HepG2 (cell line): ENCODE results near the gene KLHL21. TPM values are rescaled to one million over a fixed set of nuclear protein-coding genes. Genes with fewer than 3 reads are reported as not detected.
A peak's percentile ranks its signal among the peaks of the same experiment; 100 is the strongest.

ENCODE experiments used
- BORCS8-MEF2B ChIP-seq: sonication (generic); formaldehyde crosslinking; IDR thresholded peaks from 2 replicates; pipeline ENCODE4 v1.8.0; 2022; ENCODE audit warnings: mild to moderate bottlenecking, missing genetic modification reagents
- CEBPG ChIP-seq: IDR thresholded peaks from 2 replicates; pipeline ENCODE4 v1.6.1; 2016
- CENPX ChIP-seq: sonication (generic); formaldehyde crosslinking; IDR thresholded peaks from 2 replicates; pipeline ENCODE4 v1.9.0; 2021; ENCODE audit warnings: mild to moderate bottlenecking, missing genetic modification reagents, moderate library complexity
- EZH2 ChIP-seq: conservative IDR thresholded peaks from 2 replicates; pipeline ENCODE4 v1.6.1; 2012; ENCODE audit warnings: mild to moderate bottlenecking, low read depth, low read length, moderate library complexity
- FOXA1 ChIP-seq, 2 experiments: fragments of 450-650 bp in 1 of 2; sonication (generic) in 1 of 2; formaldehyde crosslinking in 1 of 2; IDR thresholded peaks; 2 replicates each; pipeline versions ENCODE4 v1.4.0 to v1.6.1; 2016 to 2020; ENCODE audit warnings: missing genetic modification reagents in 1 of 2
- FOXM1 ChIP-seq: sonication (generic); formaldehyde crosslinking; IDR thresholded peaks from 2 replicates; pipeline ENCODE4 v1.5.0; 2020; ENCODE audit warnings: missing genetic modification reagents
- IRX3 ChIP-seq: sonication (generic); formaldehyde crosslinking; IDR thresholded peaks from 2 replicates; pipeline ENCODE4 v1.8.1; 2023; ENCODE audit warnings: mild to moderate bottlenecking, low read depth, missing genetic modification reagents, borderline replicate concordance
- KAT8 ChIP-seq: IDR thresholded peaks from 2 replicates; pipeline ENCODE4 v1.6.1; 2016; ENCODE audit warnings: missing genetic modification reagents, missing compliant biosample characterization
- KLF13 ChIP-seq: sonication (generic); formaldehyde crosslinking; IDR thresholded peaks from 2 replicates; pipeline ENCODE4 v1.4.0; 2020; ENCODE audit warnings: mild to moderate bottlenecking, missing genetic modification reagents
- MED1 ChIP-seq: sonication (generic); formaldehyde crosslinking; IDR thresholded peaks from 2 replicates; pipeline ENCODE4 v1.4.0; 2020; ENCODE audit warnings: missing genetic modification reagents
- PAX8 ChIP-seq: sonication (generic); formaldehyde crosslinking; IDR thresholded peaks from 2 replicates; pipeline ENCODE4 v1.8.0; 2022; ENCODE audit warnings: mild to moderate bottlenecking, missing genetic modification reagents, borderline replicate concordance
- PLRG1 ChIP-seq: fragments of 450-650 bp; conservative IDR thresholded peaks from 2 replicates; pipeline ENCODE4 v1.6.1; 2016
- PPARG ChIP-seq: conservative IDR thresholded peaks from 2 replicates; pipeline ENCODE4 v1.6.1; 2016; ENCODE audit warnings: missing biosample characterization, missing genetic modification reagents
- SMAD1 ChIP-seq: sonication (generic); formaldehyde crosslinking; IDR thresholded peaks from 2 replicates; pipeline ENCODE4 v1.4.0; 2020; ENCODE audit warnings: missing genetic modification reagents, low read depth, mild to moderate bottlenecking, borderline replicate concordance
- ZBTB3 ChIP-seq: sonication (generic); formaldehyde crosslinking; IDR thresholded peaks from 2 replicates; pipeline ENCODE4 v1.4.0; 2020; ENCODE audit warnings: low read depth, mild to moderate bottlenecking, moderate library complexity, missing genetic modification reagents, borderline replicate concordance
- ZKSCAN5 ChIP-seq: sonication (generic); formaldehyde crosslinking; IDR thresholded peaks from 2 replicates; pipeline ENCODE4 v1.5.1; 2020; ENCODE audit warnings: mild to moderate bottlenecking, missing genetic modification reagents
- ZNF263 ChIP-seq: sonication (generic); formaldehyde crosslinking; IDR thresholded peaks from 2 replicates; pipeline ENCODE4 v1.4.0; 2020; ENCODE audit warnings: missing genetic modification reagents
- ZNF280D ChIP-seq: sonication (generic); formaldehyde crosslinking; IDR thresholded peaks from 2 replicates; pipeline ENCODE4 v1.5.1; 2020; ENCODE audit warnings: mild to moderate bottlenecking, missing genetic modification reagents
- ZNF326 ChIP-seq: sonication (generic); formaldehyde crosslinking; IDR thresholded peaks from 2 replicates; pipeline ENCODE4 v1.4.0; 2020; ENCODE audit warnings: missing genetic modification reagents, borderline replicate concordance
- ZNF333 ChIP-seq: sonication (generic); formaldehyde crosslinking; IDR thresholded peaks from 2 replicates; pipeline ENCODE4 v1.4.0; 2020; ENCODE audit warnings: mild to moderate bottlenecking, missing genetic modification reagents, borderline replicate concordance
- ZNF367 ChIP-seq: sonication (generic); formaldehyde crosslinking; IDR thresholded peaks from 2 replicates; pipeline ENCODE4 v1.4.0; 2020; ENCODE audit warnings: missing genetic modification reagents, borderline replicate concordance
- ZNF431 ChIP-seq: sonication (generic); formaldehyde crosslinking; IDR thresholded peaks from 2 replicates; pipeline ENCODE4 v1.9.0; 2022; ENCODE audit warnings: missing genetic modification reagents, low read depth, mild to moderate bottlenecking, borderline replicate concordance
- ZNF510 ChIP-seq: sonication (generic); formaldehyde crosslinking; IDR thresholded peaks from 2 replicates; pipeline ENCODE4 v1.4.0; 2020; ENCODE audit warnings: low read depth, mild to moderate bottlenecking, missing genetic modification reagents
- ZNF704 ChIP-seq: sonication (generic); formaldehyde crosslinking; IDR thresholded peaks from 2 replicates; pipeline ENCODE4 v1.8.1; 2023; ENCODE audit warnings: mild to moderate bottlenecking, inconsistent platforms, moderate library complexity, missing genetic modification reagents, borderline replicate concordance
- ZNF816 ChIP-seq: sonication (generic); formaldehyde crosslinking; IDR thresholded peaks from 2 replicates; pipeline ENCODE4 v1.8.0; 2022; ENCODE audit warnings: missing genetic modification reagents, mild to moderate bottlenecking, borderline replicate concordance
- ZNF850 ChIP-seq: sonication (generic); formaldehyde crosslinking; conservative IDR thresholded peaks from 2 replicates; pipeline ENCODE4 v1.9.0; 2021; ENCODE audit warnings: mild to moderate bottlenecking, missing genetic modification reagents
- polyA plus RNA-seq, 8 experiments: library from polyadenylated mRNA; depleted of rRNA in 3 of 8; stranded (reverse) in 7 of 8; unstranded in 1 of 8; fragments of >200 nt; fragmentation: Illumina TruSeq in 4 of 8; extraction: Trizol in 4 of 8; gene quantifications; 2 replicates each; pipeline versions ENCODE4 v1.2.1 to v1.2.3, GENCODE V29; 2011 to 2016; ENCODE audit warnings: low read depth in 4 of 8, missing spikeins in 1 of 8, mixed read lengths in 1 of 8; ENCODE audit not compliant: insufficient read depth in 1 of 8
- total RNA-seq, 5 experiments: library from RNA; depleted of rRNA; stranded (reverse); fragments of >200 nt; fragmentation: Illumina TruSeq; extraction: Trizol; gene quantifications; 2 replicates each; pipeline ENCODE4 v1.2.3, GENCODE V29; 2016; ENCODE audit warnings: low read depth in 1 of 5
- TF ChIP-seq, protein P1 (sequence below): sonication (generic); IDR thresholded peaks from 2 replicates; pipeline ENCODE4 v1.6.1; 2016; ENCODE audit warnings: low read depth, borderline replicate concordance

The KLHL21 gene
- total and polyA plus RNA-seq, 2 of the 13 experiments (the other 11 are each of a cell fraction or from before 2014, with no cell fraction given) = 14.8 to 25.0 TPM

DNA sequence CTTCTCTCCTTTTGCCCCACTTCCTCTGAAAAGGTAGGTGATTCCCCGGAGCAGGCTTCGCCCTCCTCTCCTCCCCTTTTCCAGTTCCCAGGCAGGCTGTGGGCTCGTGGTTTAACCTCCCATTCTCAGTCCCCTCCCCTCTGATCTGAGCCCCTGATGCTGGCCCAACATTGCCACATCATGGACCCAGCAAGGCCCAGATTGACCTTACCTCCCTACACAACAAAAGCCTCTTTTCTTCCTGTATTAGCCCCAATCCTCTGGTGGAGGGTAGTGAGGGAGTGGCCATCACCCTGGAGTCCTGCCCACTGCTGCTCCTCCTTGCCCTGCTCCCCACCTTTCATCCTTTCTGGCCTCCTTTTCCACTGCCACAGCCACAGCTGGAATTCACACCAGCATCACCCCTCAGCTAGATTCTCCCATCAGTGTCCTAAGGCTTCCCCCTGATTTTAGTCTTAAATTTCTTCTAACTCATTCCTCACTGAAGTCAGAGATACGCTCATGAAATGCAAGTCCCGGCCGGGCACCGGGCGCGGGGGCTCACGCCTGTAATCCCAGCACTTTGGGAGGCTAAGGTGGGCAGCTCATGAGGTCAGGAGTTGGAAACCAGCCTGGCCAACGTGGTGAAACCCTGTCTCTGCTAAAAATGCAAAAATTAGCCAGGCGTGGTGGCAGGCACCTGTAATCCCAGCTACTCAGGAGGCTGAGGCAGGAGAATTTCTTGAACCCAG, 29.9 kb downstream of the KLHL21 start (continued):
- TF ChIP-seq MED1 (CRISPR knock-in tag) = no peak
- TF ChIP-seq, protein P1, sequence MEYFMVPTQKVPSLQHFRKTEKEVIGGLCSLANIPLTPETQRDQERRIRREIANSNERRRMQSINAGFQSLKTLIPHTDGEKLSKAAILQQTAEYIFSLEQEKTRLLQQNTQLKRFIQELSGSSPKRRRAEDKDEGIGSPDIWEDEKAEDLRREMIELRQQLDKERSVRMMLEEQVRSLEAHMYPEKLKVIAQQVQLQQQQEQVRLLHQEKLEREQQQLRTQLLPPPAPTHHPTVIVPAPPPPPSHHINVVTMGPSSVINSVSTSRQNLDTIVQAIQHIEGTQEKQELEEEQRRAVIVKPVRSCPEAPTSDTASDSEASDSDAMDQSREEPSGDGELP = no peak
- no peak for TF ChIP-seq SMAD1 (CRISPR knock-in tag)
- no peak for TF ChIP-seq BORCS8-MEF2B (CRISPR knock-in tag)
- no peak for TF ChIP-seq ZNF263 (CRISPR knock-in tag)
- TF ChIP-seq ZNF367 (CRISPR knock-in tag) = no peak
- TF ChIP-seq CENPX (CRISPR knock-in tag) = no peak
- no peak for TF ChIP-seq FOXA1 (IDR thresholded peaks at IDR 0.05)
- no peak for TF ChIP-seq FOXA1 (CRISPR knock-in tag; IDR thresholded peaks at IDR 0.05)
- TF ChIP-seq ZNF816 (CRISPR knock-in tag) = no peak
- TF ChIP-seq CEBPG (CRISPR knock-in tag) = peak; percentile 69
- no peak for TF ChIP-seq ZNF850 (CRISPR knock-in tag)
- no peak for TF ChIP-seq PPARG (CRISPR knock-in tag)
- no peak for TF ChIP-seq ZNF326 (CRISPR knock-in tag)
- no peak for TF ChIP-seq ZKSCAN5
- no peak for TF ChIP-seq ZNF280D (CRISPR knock-in tag)
- no peak for TF ChIP-seq KAT8 (CRISPR knock-in tag)
- no peak for TF ChIP-seq PAX8 (CRISPR knock-in tag)
- no peak for TF ChIP-seq ZNF333
- TF ChIP-seq ZNF431 = no peak
- TF ChIP-seq KLF13 (CRISPR knock-in tag) = no peak
- TF ChIP-seq ZBTB3 (CRISPR knock-in tag) = no peak
- TF ChIP-seq ZNF704 (CRISPR knock-in tag) = no peak
- no peak for TF ChIP-seq PLRG1
- no peak for TF ChIP-seq FOXM1 (CRISPR knock-in tag)
- TF ChIP-seq EZH2 = no peak
- TF ChIP-seq IRX3 (CRISPR knock-in tag) = no peak
- no peak for TF ChIP-seq ZNF510
